IPS DF 4.7 (cell line): ENCODE measurements around the gene MRTFB.
"Not testable (repeated sequence)": the region's sequence is repeated elsewhere in the genome, so short reads cannot be mapped to it uniquely, and the experiment has no call there.

Source experiments
- DNase-seq: peaks from one replicate; pipeline ENCODE4 v3.0.0-alpha.2; 2013; ENCODE audit warnings: low spot score; ENCODE audit errors: extremely low read depth

MRTFB gene

GRCh38 chr16:14104066-14104465 lies 32.9 kb downstream of the MRTFB start:
- no peak for DNase-seq

- no peak for DNase-seq
Observed at GRCh38 chr16:14105760-14106375, 34.7 kb downstream of the MRTFB start.

- no peak for DNase-seq
Observed at GRCh38 chr16:14106457-14106856, 35.3 kb downstream of the MRTFB start.

GRCh38 chr16:14106961-14107360 lies 35.8 kb downstream of the MRTFB start:
- no peak for DNase-seq

- DNase-seq = no peak
Observed at GRCh38 chr16:14109077-14109775, 38.1 kb downstream of the MRTFB start.

GRCh38 chr16:14109782-14110727 lies 38.9 kb downstream of the MRTFB start:
- DNase-seq = no peak

GRCh38 chr16:14110728-14111251 lies 39.7 kb downstream of the MRTFB start:
- no peak for DNase-seq

GRCh38 chr16:14111713-14112538 lies 40.8 kb downstream of the MRTFB start:
- DNase-seq = no peak

- no peak for DNase-seq
Observed at GRCh38 chr16:14112539-14112856, 41.4 kb downstream of the MRTFB start.

GRCh38 chr16:14113344-14113743 lies 42.2 kb downstream of the MRTFB start:
- DNase-seq = no peak

GRCh38 chr16:14117051-14117450 lies 45.9 kb downstream of the MRTFB start:
- no peak for DNase-seq

- DNase-seq = no peak
Observed at GRCh38 chr16:14119799-14120198, 48.7 kb downstream of the MRTFB start.

- DNase-seq = no peak
Observed at GRCh38 chr16:14120335-14120734, 49.2 kb downstream of the MRTFB start.

GRCh38 chr16:14121142-14121541 lies 50.0 kb downstream of the MRTFB start:
- no peak for DNase-seq

- DNase-seq = no peak
Observed at GRCh38 chr16:14121872-14122271, 50.8 kb downstream of the MRTFB start.

- DNase-seq = not testable (repeated sequence)
Observed at GRCh38 chr16:14122430-14122829, 51.3 kb downstream of the MRTFB start.

GRCh38 chr16:14125000-14125681 lies 54.0 kb downstream of the MRTFB start:
- no peak for DNase-seq

- DNase-seq = no peak
Observed at GRCh38 chr16:14125708-14126107, 54.6 kb downstream of the MRTFB start.

GRCh38 chr16:14128097-14128496 lies 57.0 kb downstream of the MRTFB start:
- DNase-seq = no peak

- no peak for DNase-seq
Observed at GRCh38 chr16:14129502-14129901, 58.4 kb downstream of the MRTFB start.
